ENCODE measurements around the gene COL9A3. TPM values are rescaled to one million over a fixed set of nuclear protein-coding genes. Genes with fewer than 3 reads are reported as not detected.

COL9A3 gene
- total RNA-seq, 1 donor from 2014 or later, result 2.1 TPM

DNA sequence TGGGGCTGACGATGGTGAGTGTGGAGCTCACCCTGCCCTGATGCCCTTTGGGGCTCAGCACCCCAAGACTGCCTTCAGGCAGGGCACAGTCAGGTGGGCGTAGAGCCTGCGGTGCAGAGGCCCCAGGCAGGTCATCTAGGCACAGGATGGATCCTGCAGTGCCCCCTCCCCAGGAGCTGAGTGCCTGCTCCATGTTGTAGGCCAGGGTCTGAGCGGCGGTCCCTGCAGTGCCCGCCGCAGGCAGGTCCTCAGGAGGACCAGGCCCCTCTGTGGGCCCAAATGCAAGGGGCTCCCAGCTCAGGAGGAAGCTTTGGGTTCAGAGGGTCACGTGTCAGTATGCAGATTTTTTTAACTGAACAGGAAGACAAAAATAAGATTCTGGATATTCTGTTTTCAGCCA lies 17.8 kb upstream of the COL9A3 start:
- DNase-seq, result no peak
- TF ChIP-seq, protein P1, sequence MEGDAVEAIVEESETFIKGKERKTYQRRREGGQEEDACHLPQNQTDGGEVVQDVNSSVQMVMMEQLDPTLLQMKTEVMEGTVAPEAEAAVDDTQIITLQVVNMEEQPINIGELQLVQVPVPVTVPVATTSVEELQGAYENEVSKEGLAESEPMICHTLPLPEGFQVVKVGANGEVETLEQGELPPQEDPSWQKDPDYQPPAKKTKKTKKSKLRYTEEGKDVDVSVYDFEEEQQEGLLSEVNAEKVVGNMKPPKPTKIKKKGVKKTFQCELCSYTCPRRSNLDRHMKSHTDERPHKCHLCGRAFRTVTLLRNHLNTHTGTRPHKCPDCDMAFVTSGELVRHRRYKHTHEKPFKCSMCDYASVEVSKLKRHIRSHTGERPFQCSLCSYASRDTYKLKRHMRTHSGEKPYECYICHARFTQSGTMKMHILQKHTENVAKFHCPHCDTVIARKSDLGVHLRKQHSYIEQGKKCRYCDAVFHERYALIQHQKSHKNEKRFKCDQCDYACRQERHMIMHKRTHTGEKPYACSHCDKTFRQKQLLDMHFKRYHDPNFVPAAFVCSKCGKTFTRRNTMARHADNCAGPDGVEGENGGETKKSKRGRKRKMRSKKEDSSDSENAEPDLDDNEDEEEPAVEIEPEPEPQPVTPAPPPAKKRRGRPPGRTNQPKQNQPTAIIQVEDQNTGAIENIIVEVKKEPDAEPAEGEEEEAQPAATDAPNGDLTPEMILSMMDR (IDR thresholded peaks at IDR 0.05; ENCODE audit: borderline replicate concordance), result no peak
- no peaks in the 10 kb centered on the region for H3K9me3 ChIP-seq (replicated peaks)
- H3K4me3 ChIP-seq, result no peak overlapping the region
- peaks cover 35% of the 10 kb centered on the region for H3K36me3 ChIP-seq
- intact Hi-C loops (cut with micrococcal nuclease), result loop anchor here (10.0 kb wide), 1 partner anchor 294 kb away; no protein-coding TSS in a partner anchor
- H3K27ac ChIP-seq (replicated peaks), result no peak overlapping the region
- H3K4me1 ChIP-seq, result peaks cover 62% of the 10 kb centered on the region
- H3K27me3 ChIP-seq (ENCODE audit: low read depth), result no peaks in the 10 kb centered on the region

DNA sequence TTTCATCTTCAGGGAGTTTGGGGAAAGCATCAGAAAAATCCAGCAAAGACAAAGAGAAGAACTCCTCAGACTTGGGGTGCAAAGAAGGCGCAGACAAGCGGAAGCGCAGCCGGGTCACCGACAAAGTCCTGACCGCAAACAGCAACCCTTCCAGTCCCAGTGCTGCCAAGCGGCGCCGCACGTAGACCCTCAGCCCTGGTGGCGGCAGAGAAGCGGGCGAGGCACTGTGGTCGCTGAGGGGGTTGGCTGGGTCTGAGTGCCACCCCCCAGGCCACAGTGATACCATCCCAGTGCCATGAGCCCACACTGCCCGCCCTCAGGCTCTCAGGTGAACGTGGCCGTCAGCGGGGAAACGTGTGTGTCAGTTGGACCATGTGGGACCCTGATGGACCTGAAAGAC lies 17.4 kb upstream of the COL9A3 start:
- no peak for DNase-seq
- H3K4me1 ChIP-seq, result peaks cover 65% of the 10 kb centered on the region
- intact Hi-C loops (cut with micrococcal nuclease), result loop anchor here (10.0 kb wide), 1 partner anchor 295 kb away; no protein-coding TSS in a partner anchor

DNA sequence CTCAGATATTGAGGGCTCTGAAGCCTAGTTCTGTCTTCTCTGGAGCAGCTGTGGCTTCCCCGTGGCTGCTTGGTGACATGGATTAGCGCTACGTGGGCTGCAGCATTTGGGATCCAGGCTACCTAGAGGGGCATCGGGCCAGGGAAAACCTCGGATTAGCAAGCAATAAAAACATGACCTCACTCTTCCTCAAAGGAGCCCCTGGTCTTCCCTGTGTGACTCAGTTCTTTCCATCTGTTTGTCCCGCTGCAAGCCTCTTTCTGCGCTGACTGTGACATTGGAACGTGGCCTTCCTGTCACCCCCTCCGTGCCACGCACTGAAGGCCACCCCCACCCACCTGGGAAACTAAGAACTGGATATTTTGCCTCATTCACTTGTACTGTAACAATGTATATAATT lies 17.0 kb upstream of the COL9A3 start:
- H3K27me3 ChIP-seq (ENCODE audit: low read depth), result no peaks in the 10 kb centered on the region
- H3K9me3 ChIP-seq (replicated peaks), result no peaks in the 10 kb centered on the region
- intact Hi-C loops (cut with micrococcal nuclease), result loop anchor here (10.0 kb wide), 1 partner anchor 295 kb away; no protein-coding TSS in a partner anchor
- no peak overlapping the region for H3K27ac ChIP-seq (replicated peaks)
- TF ChIP-seq, protein P1 (IDR thresholded peaks at IDR 0.05; ENCODE audit: borderline replicate concordance), result no peak
- no peak overlapping the region for H3K4me3 ChIP-seq
- DNase-seq, result no peak
- H3K4me1 ChIP-seq, result peaks cover 63% of the 10 kb centered on the region
- H3K36me3 ChIP-seq, result peaks cover 35% of the 10 kb centered on the region

More for the DNA sequence above, 17.4 kb upstream of the COL9A3 start:
- TF ChIP-seq, protein P1 (IDR thresholded peaks at IDR 0.05; ENCODE audit: borderline replicate concordance), result no peak
- H3K27ac ChIP-seq (replicated peaks), result no peak overlapping the region
- H3K4me3 ChIP-seq, result no peak overlapping the region
- no peaks in the 10 kb centered on the region for H3K9me3 ChIP-seq (replicated peaks)
- H3K27me3 ChIP-seq (ENCODE audit: low read depth), result no peaks in the 10 kb centered on the region
- peaks cover 35% of the 10 kb centered on the region for H3K36me3 ChIP-seq

DNA sequence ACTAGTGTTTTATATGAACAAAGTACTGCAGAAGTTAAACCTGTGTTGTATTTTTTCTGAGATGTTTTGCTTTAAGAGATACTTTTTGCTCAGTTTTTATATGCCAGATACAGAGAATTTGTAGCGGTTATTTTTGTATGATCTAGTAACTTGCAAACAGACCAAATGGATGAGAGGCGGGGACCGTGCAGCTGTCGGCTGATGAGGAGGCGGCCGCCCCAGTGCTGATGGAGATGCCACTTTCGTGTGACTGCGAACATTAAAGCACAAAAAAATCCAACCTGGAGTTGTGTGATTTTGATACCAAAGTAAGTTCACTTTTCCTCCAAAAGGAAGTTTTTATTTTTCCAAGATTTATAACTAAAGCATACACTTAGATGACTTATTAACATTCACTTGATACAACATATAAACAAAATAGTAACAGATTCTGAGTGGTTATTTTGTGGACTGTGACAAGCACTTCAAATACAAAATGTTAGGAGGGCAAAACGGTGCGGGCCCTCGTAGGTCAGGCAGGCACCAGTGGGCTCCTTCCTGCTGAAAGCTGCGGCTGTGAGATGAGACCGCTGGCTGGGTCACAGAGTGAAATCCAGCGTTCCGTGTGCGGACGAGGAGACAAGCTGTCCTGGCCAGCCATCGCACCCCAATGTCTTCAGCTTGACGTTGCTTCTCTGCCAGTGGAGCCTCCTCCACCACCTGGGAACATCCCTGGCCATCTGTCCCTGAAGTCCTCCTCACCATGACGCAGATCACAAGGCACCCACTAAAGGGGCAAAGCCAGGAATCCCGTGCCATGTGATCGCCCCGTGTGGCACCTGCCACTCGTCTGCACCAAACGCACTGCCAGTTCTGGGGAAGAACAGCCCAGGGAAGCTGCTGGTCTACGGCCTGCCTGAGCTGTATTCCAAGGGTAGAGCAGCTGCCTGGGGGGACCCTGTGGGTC lies 16.3 kb upstream of the COL9A3 start:
- H3K27me3 ChIP-seq (ENCODE audit: low read depth), result no peaks in the 10 kb centered on the region
- intact Hi-C loops (cut with micrococcal nuclease), result no loop called here
- TF ChIP-seq, protein P1 (IDR thresholded peaks at IDR 0.05; ENCODE audit: borderline replicate concordance), result no peak
- no peaks in the 10 kb centered on the region for H3K9me3 ChIP-seq (replicated peaks)
- DNase-seq, result no peak
- H3K4me1 ChIP-seq, result peaks cover 63% of the 10 kb centered on the region
- peak overlapping the region; percentile 79 for H3K27ac ChIP-seq (replicated peaks)
- H3K4me3 ChIP-seq, result no peak overlapping the region
- peaks cover 35% of the 10 kb centered on the region for H3K36me3 ChIP-seq

DNA sequence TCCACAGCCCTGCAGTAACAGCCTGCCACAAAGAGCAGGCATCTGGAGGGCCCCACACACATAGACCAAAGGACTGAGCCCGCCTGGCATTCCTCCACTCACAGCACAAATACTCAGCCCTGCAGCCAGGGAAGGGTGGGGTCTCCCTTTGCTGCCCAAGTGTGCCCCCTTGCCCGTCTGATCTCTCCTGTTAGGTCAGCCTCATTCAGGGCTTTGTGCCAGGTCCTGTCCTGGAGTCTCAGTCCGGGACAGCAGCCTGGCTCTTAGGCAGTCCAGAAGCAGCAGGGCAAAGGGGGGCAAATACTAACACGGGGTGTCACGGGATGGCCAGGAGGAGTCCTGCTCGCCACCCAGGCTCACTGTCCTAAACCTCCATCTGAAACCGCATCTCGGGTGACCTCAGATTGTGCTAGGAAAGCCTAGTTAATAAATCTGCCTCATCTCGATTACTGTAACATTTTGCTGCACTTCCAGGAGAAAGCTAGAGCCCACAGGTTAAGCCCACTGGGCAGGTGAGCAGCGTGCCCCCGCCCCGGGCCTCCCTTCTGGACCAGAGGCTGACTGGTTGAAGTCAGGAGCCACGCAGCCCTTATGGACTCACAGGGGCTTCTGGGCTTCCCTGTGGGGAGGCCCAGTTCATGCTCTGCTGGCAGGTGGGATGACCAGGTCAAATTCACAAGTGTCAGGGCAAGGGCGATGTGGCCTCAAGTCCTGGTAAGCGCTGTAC lies 15.4 kb upstream of the COL9A3 start:
- H3K9me3 ChIP-seq (replicated peaks), result no peaks in the 10 kb centered on the region
- peak overlapping the region; percentile 79 for H3K27ac ChIP-seq (replicated peaks)
- no peaks in the 10 kb centered on the region for H3K27me3 ChIP-seq (ENCODE audit: low read depth)
- TF ChIP-seq, protein P1 (IDR thresholded peaks at IDR 0.05; ENCODE audit: borderline replicate concordance), result peak; percentile 8
- no peak for DNase-seq
- peaks cover 35% of the 10 kb centered on the region for H3K36me3 ChIP-seq
- no peak overlapping the region for H3K4me3 ChIP-seq
- peaks cover 68% of the 10 kb centered on the region for H3K4me1 ChIP-seq
- intact Hi-C loops (cut with micrococcal nuclease), result no loop called here

All from left ventricle myocardium inferior (tissue), 1 donor.